Cortex of kidney (tissue), 1 donor: ENCODE data around the gene CCNT2.
"Not testable (repeated sequence)": the region's sequence is repeated elsewhere in the genome, so short reads cannot be mapped to it uniquely, and the experiment has no call there.

Experiments
- DNase-seq: peaks from one replicate; lab custom pipeline; 2025; lab: John Stamatoyannopoulos, UW

CCNT2 gene

GRCh38 chr2:134918526-134919340 is at the start of gene CCNT2:
TSS of gene CCNT2 (plus strand) at chr2:134918822. CDS start at chr2:134918855, 33 bp downstream.
- DNase-seq = peak; percentile 95

DNA sequence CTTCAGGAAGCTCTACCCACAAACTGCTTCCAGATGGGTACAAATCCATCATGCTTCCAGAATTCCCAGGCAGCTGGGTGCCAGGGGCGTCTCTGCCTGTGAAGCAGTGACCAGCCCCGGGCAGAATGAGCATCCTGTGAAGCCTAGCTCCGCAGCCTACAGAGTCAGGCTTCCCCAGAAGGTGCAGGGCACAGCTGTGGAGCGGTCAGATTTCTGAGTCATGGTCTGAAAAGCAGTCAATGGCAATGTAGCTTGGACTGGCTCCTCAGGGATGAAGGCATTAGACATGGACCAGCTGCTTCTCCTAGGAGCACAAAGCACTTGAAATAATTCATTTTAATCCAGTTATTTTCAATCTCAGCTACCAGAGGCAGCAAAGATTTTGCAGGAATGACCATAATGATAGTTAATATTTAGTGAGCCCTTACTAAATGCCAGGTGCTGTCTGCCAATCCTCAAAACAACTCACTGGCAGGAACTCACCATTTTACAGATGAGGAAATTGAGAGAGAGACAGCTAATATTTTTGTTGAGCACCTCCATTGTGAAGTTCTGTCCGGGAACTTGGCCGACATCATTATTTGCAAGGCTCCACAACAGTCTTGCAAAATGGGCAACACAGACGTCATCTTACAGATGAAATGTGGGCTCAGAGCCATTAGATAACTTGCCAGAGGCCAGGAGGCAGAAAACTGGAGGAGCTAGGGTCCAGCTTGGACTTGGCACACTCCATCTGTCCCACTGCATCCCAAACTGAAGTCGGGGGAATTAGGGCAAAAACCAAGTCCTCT is 48.5 kb upstream of the CCNT2 start:
- DNase-seq = no peak

DNA sequence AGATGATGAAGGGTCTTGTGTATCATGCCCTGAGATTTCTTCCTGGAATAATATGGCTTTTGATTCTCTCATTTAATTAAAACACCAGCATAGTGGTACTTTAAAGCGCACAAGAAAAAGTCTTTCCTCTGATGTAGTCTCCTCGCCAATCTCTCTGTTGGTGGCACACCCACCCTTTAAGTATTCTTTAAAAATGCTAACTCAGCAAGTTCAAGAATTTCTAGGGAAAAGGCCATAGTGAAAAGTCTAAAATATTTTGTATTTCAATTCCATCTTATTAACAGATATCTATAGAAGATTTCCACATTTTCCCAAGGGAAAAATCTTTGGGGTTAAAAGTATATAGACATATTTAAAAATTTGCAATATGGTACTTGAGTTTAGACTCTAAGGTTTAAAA is 45.5 kb upstream of the CCNT2 start:
- no peak for DNase-seq

DNA sequence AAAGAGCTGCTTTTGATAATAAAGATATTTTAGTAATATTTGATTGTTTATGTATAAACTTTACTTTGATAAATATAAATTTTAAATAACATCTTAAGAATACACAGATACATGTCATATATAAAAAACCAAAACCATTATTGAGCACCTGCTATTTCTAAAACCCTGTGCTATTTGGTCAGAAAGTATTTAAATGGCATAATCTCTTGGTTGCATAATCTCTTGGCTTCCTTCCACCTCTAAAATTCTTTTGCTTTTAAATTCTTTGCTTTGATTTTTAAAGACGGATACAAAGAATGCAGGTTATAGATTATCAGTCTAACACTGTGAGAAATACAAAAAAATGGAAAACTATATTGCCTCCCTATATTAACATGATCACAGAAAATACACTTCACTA is 43.3 kb upstream of the CCNT2 start:
- no peak for DNase-seq

GRCh38 chr2:134882773-134883172 is 35.8 kb upstream of the CCNT2 start:
- no peak for DNase-seq

- no peak for DNase-seq
Measured at GRCh38 chr2:134883552-134884293, 34.9 kb upstream of the CCNT2 start.

DNA sequence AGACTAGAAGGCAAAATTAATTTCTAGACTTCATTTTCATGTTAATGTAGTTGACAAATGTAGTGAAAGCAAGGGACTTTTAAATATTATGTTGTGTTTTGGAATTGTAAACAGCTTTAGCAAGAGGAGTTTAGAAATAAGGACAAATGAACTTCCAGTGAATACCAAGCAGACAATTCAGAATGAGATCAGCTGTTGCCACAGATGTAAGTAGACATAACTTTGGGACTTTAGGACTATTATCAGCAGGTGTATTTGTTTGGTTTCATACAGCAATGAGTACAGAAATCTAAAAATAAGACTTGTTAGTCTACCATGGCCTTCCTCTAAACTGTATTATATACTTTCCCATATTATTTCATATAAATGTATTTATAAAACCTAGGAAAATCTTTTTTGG is 34.2 kb upstream of the CCNT2 start:
- DNase-seq = no peak

DNA sequence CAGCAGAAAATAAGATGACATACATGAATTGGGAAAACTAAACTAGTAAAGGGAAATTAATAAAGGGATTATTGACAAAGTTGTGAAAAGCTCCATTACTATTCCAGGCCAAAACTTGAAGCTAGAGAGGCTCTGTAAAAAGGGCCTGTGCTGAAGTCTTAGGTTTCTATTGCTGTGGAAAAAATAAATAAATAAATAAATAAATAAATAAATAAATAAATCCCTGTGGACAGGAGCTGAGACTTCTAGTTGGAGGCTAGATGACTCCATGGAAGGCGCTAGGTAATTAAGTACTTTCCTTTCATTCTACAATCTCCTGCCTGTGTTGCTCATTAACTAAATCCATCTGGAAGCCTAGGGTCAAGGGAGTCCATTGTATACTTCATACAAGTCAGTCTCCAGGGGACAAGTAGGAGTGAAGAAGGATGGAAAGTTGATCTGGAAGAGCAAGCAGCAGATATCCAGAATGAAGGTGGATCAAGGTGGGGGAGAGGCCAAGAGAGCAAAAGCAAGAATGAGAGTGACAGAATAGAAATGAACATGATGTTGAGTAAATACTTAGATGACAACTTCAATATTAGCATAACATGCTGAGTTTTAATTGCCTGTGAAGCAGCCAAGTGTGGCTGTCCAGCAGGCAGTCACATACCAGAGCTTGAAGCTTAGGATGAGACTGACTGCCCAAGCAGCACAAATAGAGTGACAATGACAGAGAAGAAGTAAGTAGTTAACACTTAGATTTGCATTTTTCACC is 26.2 kb upstream of the CCNT2 start:
- no peak for DNase-seq

- DNase-seq = no peak
Measured at GRCh38 chr2:134897932-134898331, 20.7 kb upstream of the CCNT2 start.

DNA sequence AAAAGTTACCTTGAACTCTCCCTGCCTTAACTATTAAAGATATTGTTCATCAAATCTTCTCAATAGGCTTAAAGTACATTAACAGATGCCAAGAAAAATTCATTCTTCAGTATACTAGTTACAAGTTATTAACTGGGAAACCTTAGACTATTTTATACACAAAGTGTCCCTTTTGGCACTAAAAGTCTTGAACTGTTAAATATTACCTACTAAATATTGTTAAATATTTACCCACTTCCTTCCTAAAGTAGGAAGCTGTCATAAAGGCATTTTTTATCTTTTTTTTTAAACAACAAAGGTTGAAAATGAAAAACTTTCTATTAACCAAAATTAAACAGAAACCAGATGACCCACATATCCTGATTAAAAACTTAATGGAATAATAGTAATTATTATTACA is 19.4 kb upstream of the CCNT2 start:
- DNase-seq = no peak

GRCh38 chr2:134900151-134900550 is 18.5 kb upstream of the CCNT2 start:
- no peak for DNase-seq

DNA sequence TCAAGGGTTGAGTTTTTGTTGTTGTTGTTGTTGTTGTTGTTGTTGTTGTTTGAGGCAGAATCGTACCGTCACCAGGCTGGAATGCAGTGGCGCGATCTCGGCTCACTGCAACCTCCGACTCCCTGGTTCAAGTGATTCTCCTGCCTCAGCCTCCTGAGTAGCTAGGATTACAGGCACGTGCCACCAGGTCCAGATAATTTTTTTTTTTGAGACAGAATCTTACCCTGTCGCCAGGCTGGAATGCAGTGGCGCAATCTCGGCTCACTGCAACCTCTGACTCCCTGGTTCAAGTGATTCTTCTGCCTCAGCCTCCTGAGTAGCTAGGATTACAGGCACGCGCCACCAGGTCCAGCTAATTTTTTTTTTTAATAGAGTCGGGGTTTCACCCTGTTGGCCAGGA is 14.9 kb upstream of the CCNT2 start:
- DNase-seq = not testable (repeated sequence)

DNA sequence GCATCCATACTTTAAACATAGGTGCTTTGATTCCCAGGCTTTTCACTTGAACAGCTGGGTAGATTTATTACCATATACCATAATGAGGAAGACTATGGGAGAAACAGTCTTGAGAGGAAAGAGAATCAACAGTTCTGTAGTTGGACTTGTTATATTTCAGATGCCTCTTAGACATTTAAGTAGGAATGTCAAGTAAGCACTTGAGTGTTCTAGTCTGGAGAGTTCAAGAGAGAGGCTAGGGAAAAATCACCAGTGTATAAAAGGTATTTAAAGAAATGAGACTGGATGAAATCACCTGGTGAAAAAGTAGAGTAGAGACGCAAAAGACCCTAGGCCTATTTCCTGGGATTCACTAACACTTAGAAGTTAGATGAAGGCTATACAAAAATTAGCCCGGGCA is 13.5 kb upstream of the CCNT2 start:
- DNase-seq = no peak

DNA sequence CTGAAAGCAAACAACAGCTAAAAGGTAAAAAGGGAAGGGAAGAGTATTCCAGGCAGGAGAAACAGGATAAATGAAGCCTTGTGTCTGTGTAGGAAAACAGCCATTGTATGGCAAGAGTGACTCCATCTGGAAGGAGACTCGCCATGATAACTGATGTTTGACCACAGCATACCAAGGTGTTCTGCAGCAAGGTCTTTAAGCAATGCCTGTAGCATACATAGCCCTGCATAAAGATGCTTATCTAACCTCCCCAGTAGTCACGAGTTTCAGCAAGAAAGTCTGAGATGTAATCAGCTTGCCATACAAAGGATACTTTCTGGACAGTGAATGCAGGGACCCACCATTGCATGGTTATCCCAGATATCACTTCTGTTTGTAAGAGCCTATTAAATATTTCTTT is 11.9 kb upstream of the CCNT2 start:
- no peak for DNase-seq

- not testable (repeated sequence) for DNase-seq
Measured at GRCh38 chr2:134907441-134908116, 11.0 kb upstream of the CCNT2 start.

- no peak for DNase-seq
Measured at GRCh38 chr2:134910763-134911399, 7.7 kb upstream of the CCNT2 start.

GRCh38 chr2:134911400-134911785 is 7.2 kb upstream of the CCNT2 start:
- no peak for DNase-seq

GRCh38 chr2:134912361-134912760 is 6.3 kb upstream of the CCNT2 start:
- DNase-seq = no peak

DNA sequence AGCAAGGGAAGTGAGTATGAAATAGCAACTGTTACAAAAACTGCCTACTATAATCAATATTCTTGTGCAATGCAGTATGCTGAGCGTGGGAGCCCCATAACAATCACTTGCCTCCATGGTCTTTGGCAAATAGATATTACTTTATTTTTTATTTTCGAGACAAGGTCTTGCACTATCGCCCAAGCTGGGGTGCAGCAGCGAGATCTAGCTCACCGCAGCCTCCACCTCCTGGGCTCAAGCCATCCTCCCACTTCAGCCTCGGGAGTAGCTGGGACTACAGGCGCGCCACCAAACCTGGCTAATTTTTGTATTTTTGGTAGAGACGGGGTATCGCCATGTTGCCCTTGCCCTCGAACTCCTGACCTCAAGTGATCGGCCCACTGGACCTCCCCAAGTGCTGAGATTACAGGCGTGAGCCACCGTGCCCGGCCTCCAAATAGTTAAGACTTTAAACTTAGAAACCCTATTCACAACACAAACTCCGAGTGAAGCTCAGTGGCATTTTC is 1.2 kb upstream of the CCNT2 start:
- DNase-seq = no peak

DNA sequence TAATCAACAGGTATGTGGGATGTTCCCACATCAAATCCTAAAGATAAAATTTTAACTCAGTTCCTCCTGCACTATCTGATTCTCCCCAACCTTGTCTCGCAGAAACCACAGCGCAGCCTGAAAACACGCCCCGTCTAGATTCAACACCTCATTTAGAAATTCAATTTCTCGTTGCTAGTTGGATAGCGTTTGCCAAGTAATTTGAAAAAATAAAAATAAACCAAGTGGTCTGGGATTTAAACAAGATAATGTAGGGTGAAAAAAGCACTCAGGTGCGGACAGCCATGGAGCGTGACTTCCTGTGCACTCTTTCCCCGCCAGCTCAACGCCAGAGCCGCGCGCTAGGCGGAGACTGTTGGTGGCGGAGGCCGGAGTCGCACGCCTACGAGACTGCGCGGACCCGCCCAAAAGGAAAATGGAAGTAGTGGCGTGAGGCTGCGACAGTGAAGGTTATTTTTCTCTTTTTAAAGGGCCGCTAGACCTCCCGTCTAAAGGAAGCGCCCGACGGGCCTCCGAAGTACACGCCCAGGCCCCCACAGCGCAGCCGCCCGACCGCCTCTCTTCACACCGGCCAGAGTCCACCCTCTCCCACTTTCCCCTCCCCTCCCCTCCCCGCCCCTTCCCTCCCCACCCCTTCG is 615 bp upstream of the CCNT2 start:
- peak; percentile 89 for DNase-seq
